Epithelial cell of esophagus (primary cell): ENCODE data around the gene SIM2.

Experiments used
- DNase-seq: peaks from one replicate; pipeline ENCODE4 v3.0.0; 2010; ENCODE audit warnings: low read depth
- H3K4me3 ChIP-seq: 2 replicates; pipeline ENCODE4 v1.5.1; 2011; ENCODE audit warnings: mild to moderate bottlenecking, low read length, control low read depth
- CTCF ChIP-seq: IDR thresholded peaks from 2 replicates; pipeline ENCODE4 v1.5.1; 2011; ENCODE audit warnings: low read depth, mild to moderate bottlenecking, low read length, control low read depth, inconsistent platforms; ENCODE audit not compliant: insufficient read depth; ENCODE audit errors: missing control alignments

SIM2 gene

GRCh38 chr21:36672737-36673136 is 26.2 kb upstream of the SIM2 start:
- DNase-seq = no peak
- TF ChIP-seq CTCF = no peak
- no peak overlapping the region for H3K4me3 ChIP-seq

- no peak for TF ChIP-seq CTCF
- no peak for DNase-seq
- H3K4me3 ChIP-seq = no peak overlapping the region
Measured at GRCh38 chr21:36676039-36676950, 22.6 kb upstream of the SIM2 start.

GRCh38 chr21:36677443-36677842 is 21.5 kb upstream of the SIM2 start:
- no peak for DNase-seq
- H3K4me3 ChIP-seq = no peak overlapping the region
- TF ChIP-seq CTCF = no peak

- no peak for TF ChIP-seq CTCF
Measured at GRCh38 chr21:36678538-36678937, 20.4 kb upstream of the SIM2 start.

GRCh38 chr21:36681117-36681631 is 17.7 kb upstream of the SIM2 start:
- DNase-seq = no peak
- no peak for TF ChIP-seq CTCF
- no peak overlapping the region for H3K4me3 ChIP-seq

More at GRCh38 chr21:36678538-36678937, 20.4 kb upstream of the SIM2 start:
- DNase-seq = peak; percentile 64
- H3K4me3 ChIP-seq = no peak overlapping the region

GRCh38 chr21:36684957-36685714 is 13.8 kb upstream of the SIM2 start:
- no peak overlapping the region for H3K4me3 ChIP-seq
- no peak for DNase-seq
- TF ChIP-seq CTCF = no peak
